Kidney glomerular epithelial cell (primary cell): ENCODE results near the gene RAD51B.

Experiments used
- DNase-seq: peaks from one replicate; lab custom pipeline; 2025; lab: John Stamatoyannopoulos, UW

The RAD51B gene

GRCh38 chr14:67835596-67835995 is 16.0 kb downstream of the RAD51B start:
- no peak for DNase-seq

- DNase-seq = peak; percentile 75
Observed at GRCh38 chr14:67837011-67837624, 17.5 kb downstream of the RAD51B start.

- DNase-seq = no peak
Observed at GRCh38 chr14:67846029-67846610, 26.5 kb downstream of the RAD51B start.

- DNase-seq = no peak
Observed at GRCh38 chr14:67850066-67850830, 30.7 kb downstream of the RAD51B start.

- no peak for DNase-seq
Observed at GRCh38 chr14:67851785-67852410, 32.3 kb downstream of the RAD51B start.

- DNase-seq = no peak
Observed at GRCh38 chr14:67852926-67853604, 33.5 kb downstream of the RAD51B start.

GRCh38 chr14:67853715-67854114 is 34.1 kb downstream of the RAD51B start:
- no peak for DNase-seq

- no peak for DNase-seq
Observed at GRCh38 chr14:67856827-67857226, 37.2 kb downstream of the RAD51B start.

GRCh38 chr14:67857778-67858350 is 38.3 kb downstream of the RAD51B start:
- no peak for DNase-seq

GRCh38 chr14:67859169-67859749 is 39.7 kb downstream of the RAD51B start:
- no peak for DNase-seq

GRCh38 chr14:67863223-67863622 is 43.6 kb downstream of the RAD51B start:
- peak; percentile 5 for DNase-seq

- DNase-seq = no peak
Observed at GRCh38 chr14:67875175-67876006, 55.8 kb downstream of the RAD51B start.

- no peak for DNase-seq
Observed at GRCh38 chr14:67879026-67879425, 59.4 kb downstream of the RAD51B start.

- no peak for DNase-seq
Observed at GRCh38 chr14:67881225-67881624, 61.6 kb downstream of the RAD51B start.

- DNase-seq = no peak
Observed at GRCh38 chr14:67882986-67883555, 63.5 kb downstream of the RAD51B start.

- DNase-seq = no peak
Observed at GRCh38 chr14:67883717-67884116, 64.1 kb downstream of the RAD51B start.

- DNase-seq = no peak
Observed at GRCh38 chr14:67886191-67886590, 66.6 kb downstream of the RAD51B start.

GRCh38 chr14:67887478-67887877 is 67.9 kb downstream of the RAD51B start:
- DNase-seq = no peak

- DNase-seq = no peak
Observed at GRCh38 chr14:67889455-67889854, 69.9 kb downstream of the RAD51B start.

GRCh38 chr14:67892466-67893100 is 73.0 kb downstream of the RAD51B start:
- DNase-seq = no peak
